H9 (cell line): ENCODE measurements around the gene CEBPE. TPM values are rescaled to one million over a fixed set of nuclear protein-coding genes. Genes with fewer than 3 reads are reported as not detected.

Experiments
- DNase-seq: peaks from one replicate; pipeline ENCODE4 v3.0.0-alpha.2; 2017
- H2AFZ ChIP-seq: one replicate; pipeline ENCODE4 v1.6.1; 2013; ENCODE audit warnings: mild to moderate bottlenecking, low read length, control low read depth, moderate library complexity
- H2AK5ac ChIP-seq: 2 replicates; pipeline ENCODE4 v1.6.1; 2013; ENCODE audit warnings: low read length, control low read depth, mixed read lengths; ENCODE audit not compliant: insufficient read length
- H2BK120ac ChIP-seq: one replicate; pipeline ENCODE4 v1.6.1; 2013; ENCODE audit warnings: low read depth, mild to moderate bottlenecking, low read length, control low read depth, inconsistent platforms; ENCODE audit not compliant: poor library complexity, severe bottlenecking
- H2BK12ac ChIP-seq: 2 replicates; pipeline ENCODE4 v1.6.1; 2013; ENCODE audit warnings: low read length, control low read depth, mixed read lengths, low read depth; ENCODE audit not compliant: insufficient read length
- H2BK15ac ChIP-seq: 2 replicates; pipeline ENCODE4 v1.6.1; 2013; ENCODE audit warnings: low read depth, low read length, control low read depth
- H2BK20ac ChIP-seq: one replicate; pipeline ENCODE4 v1.6.1; 2013; ENCODE audit warnings: low read depth, mild to moderate bottlenecking, low read length, control low read depth, inconsistent platforms; ENCODE audit not compliant: poor library complexity, severe bottlenecking
- H2BK5ac ChIP-seq: 2 replicates; pipeline ENCODE4 v1.6.1; 2013; ENCODE audit warnings: low read length, control low read depth, mixed read lengths; ENCODE audit not compliant: insufficient read length
- H3K14ac ChIP-seq: 2 replicates; pipeline ENCODE4 v1.6.1; 2013; ENCODE audit warnings: low read length, control low read depth; ENCODE audit not compliant: insufficient read depth
- H3K18ac ChIP-seq: 2 replicates; pipeline ENCODE4 v1.6.1; 2013; ENCODE audit warnings: low read depth, mild to moderate bottlenecking, mixed read lengths, low read length, control low read depth; ENCODE audit not compliant: insufficient read length
- H3K23ac ChIP-seq: 2 replicates; pipeline ENCODE4 v1.6.1; 2013; ENCODE audit warnings: low read length, control low read depth, mixed read lengths, low read depth; ENCODE audit not compliant: insufficient read length
- H3K23me2 ChIP-seq: 2 replicates; pipeline ENCODE4 v1.6.1; 2013; ENCODE audit warnings: low read depth, mild to moderate bottlenecking, mixed read lengths, low read length, control low read depth; ENCODE audit not compliant: insufficient read length, poor library complexity, severe bottlenecking
- H3K27ac ChIP-seq: 2 replicates; pipeline ENCODE4 v1.5.1; 2013; ENCODE audit warnings: low read length, control low read depth, mixed read lengths, low read depth; ENCODE audit not compliant: insufficient read length
- H3K27me3 ChIP-seq: 2 replicates; pipeline ENCODE4 v1.6.1; 2013; ENCODE audit warnings: low read length, control low read depth, inconsistent platforms; ENCODE audit not compliant: insufficient read depth
- H3K4ac ChIP-seq: 2 replicates; pipeline ENCODE4 v1.6.1; 2013; ENCODE audit warnings: low read depth, mild to moderate bottlenecking, control low read depth, inconsistent platforms, low read length, moderate library complexity
- H3K4me1 ChIP-seq: 2 replicates; pipeline ENCODE4 v1.6.1; 2013; ENCODE audit warnings: low read length, control low read depth, inconsistent platforms; ENCODE audit not compliant: insufficient read depth
- H3K4me2 ChIP-seq: 2 replicates; pipeline ENCODE4 v1.6.1; 2013; ENCODE audit warnings: low read length, control low read depth, mixed read lengths; ENCODE audit not compliant: insufficient read length, insufficient read depth
- H3K56ac ChIP-seq: 2 replicates; pipeline ENCODE4 v1.6.1; 2013; ENCODE audit warnings: low read depth, mild to moderate bottlenecking, mixed read lengths, low read length, control low read depth; ENCODE audit not compliant: insufficient read length
- H3K79me1 ChIP-seq: 2 replicates; pipeline ENCODE4 v1.6.1; 2013; ENCODE audit warnings: low read depth, mild to moderate bottlenecking, moderate library complexity, low read length, control low read depth, inconsistent platforms; ENCODE audit not compliant: insufficient read depth, poor library complexity, severe bottlenecking
- H3K79me2 ChIP-seq: 2 replicates; pipeline ENCODE4 v1.6.1; 2013; ENCODE audit warnings: low read length, control low read depth, inconsistent platforms; ENCODE audit not compliant: insufficient read depth
- H3K9ac ChIP-seq: 2 replicates; pipeline ENCODE4 v1.6.1; 2013; ENCODE audit warnings: low read length, control low read depth, mixed read lengths; ENCODE audit not compliant: insufficient read length; ENCODE audit errors: extremely low read depth
- H3K9me3 ChIP-seq: one replicate; pipeline ENCODE4 v1.6.1; 2013; ENCODE audit warnings: low read depth, low read length, inconsistent platforms; ENCODE audit not compliant: control insufficient read depth
- H3T11ph ChIP-seq: one replicate; pipeline ENCODE4 v1.6.1; 2013; ENCODE audit warnings: mild to moderate bottlenecking, low read length, control low read depth, inconsistent platforms
- H4K20me1 ChIP-seq: one replicate; pipeline ENCODE4 v1.6.1; 2013; ENCODE audit not compliant: control insufficient read depth, insufficient read length, insufficient read depth
- H4K5ac ChIP-seq: 2 replicates; pipeline ENCODE4 v1.6.1; 2013; ENCODE audit warnings: low read depth, mild to moderate bottlenecking, mixed read lengths, low read length, control low read depth; ENCODE audit not compliant: insufficient read length
- H4K8ac ChIP-seq: replicated peaks from 2 replicates; pipeline ENCODE4 v1.6.1; 2013; ENCODE audit warnings: low read length, control low read depth, mixed read lengths, low read depth; ENCODE audit not compliant: insufficient read length
- H4K91ac ChIP-seq: 2 replicates; pipeline ENCODE4 v1.6.1; 2013; ENCODE audit warnings: low read depth, mild to moderate bottlenecking, moderate library complexity, mixed read lengths, low read length, control low read depth; ENCODE audit not compliant: insufficient read length
- H3K27ac Mint-ChIP-seq, 3 experiments: 2 replicates in 2 of 3; 3 replicates in 1 of 3; pipeline ENCODE4 v1.8.0; 2020 to 2021; ENCODE audit warnings: mixed read lengths in 3 of 3, mild to moderate bottlenecking in 1 of 3, moderate library complexity in 1 of 3
- H3K27me3 Mint-ChIP-seq: 2 replicates; pipeline ENCODE4 v1.8.0; 2021; ENCODE audit warnings: low read depth, mild to moderate bottlenecking, moderate library complexity, mixed read lengths
- H3K36me3 Mint-ChIP-seq, 3 experiments: 2 replicates in 2 of 3; 3 replicates in 1 of 3; pipeline ENCODE4 v1.8.0; 2020 to 2021; ENCODE audit warnings: low read depth in 3 of 3, mixed read lengths in 3 of 3; ENCODE audit not compliant: insufficient read depth in 1 of 3
- H3K4me1 Mint-ChIP-seq, 2 experiments: 2 replicates each; pipeline ENCODE4 v1.8.0; 2020; ENCODE audit warnings: mixed read lengths in 2 of 2
- H3K4me3 Mint-ChIP-seq, 2 experiments: 2 replicates in 1 of 2; 3 replicates in 1 of 2; pipeline ENCODE4 v1.8.0; 2020 to 2021; ENCODE audit warnings: mild to moderate bottlenecking in 2 of 2, mixed read lengths in 2 of 2, moderate library complexity in 1 of 2
- H3K9me3 Mint-ChIP-seq, 2 experiments: 2 replicates in 1 of 2; 3 replicates in 1 of 2; pipeline ENCODE4 v1.8.0; 2020; ENCODE audit warnings: mild to moderate bottlenecking in 2 of 2, mixed read lengths in 2 of 2, moderate library complexity in 1 of 2
- CTCF ChIP-seq: fragments of 200-600 bp; sonication (generic); conservative IDR thresholded peaks from 3 replicates; pipeline ENCODE4 v1.8.0; 2021; ENCODE audit warnings: antibody characterized with exemption, mild to moderate bottlenecking
- total RNA-seq: library from RNA; stranded (reverse); gene quantifications from 2 replicates; pipeline ENCODE4 v1.2.1, GENCODE V29; 2021

The CEBPE gene
- total RNA-seq, 1 experiment from 2014 or later, result not detected

- H3K14ac ChIP-seq, result no peak overlapping the region
- H3K4me1 ChIP-seq, result no peaks in the 10 kb centered on the region; the same call in 1 of the 2 replicates
- no peak overlapping the region for H4K8ac ChIP-seq
- H3K9me3 Mint-ChIP-seq, result peaks cover 0 to 2% of the 10 kb centered on the region in 2 experiments; a peak in 2 of 5 replicates
- no peak overlapping the region for H3K23ac ChIP-seq
- no peaks in the 10 kb centered on the region for H3K79me1 ChIP-seq
- no peak overlapping the region for H2AK5ac ChIP-seq
- H2BK12ac ChIP-seq, result no peak overlapping the region
- H3K4me1 Mint-ChIP-seq, result peaks cover 7 to 27% of the 10 kb centered on the region in 2 experiments
- no peak overlapping the region for H3T11ph ChIP-seq
- no peak overlapping the region for H2BK15ac ChIP-seq
- no peak overlapping the region for H3K18ac ChIP-seq
- no peak for TF ChIP-seq CTCF
- no peak for DNase-seq
- no peaks in the 10 kb centered on the region for H4K20me1 ChIP-seq
- no peaks in the 10 kb centered on the region for H3K9me3 ChIP-seq
- no peak overlapping the region for H3K27ac Mint-ChIP-seq
- H4K5ac ChIP-seq, result no peak overlapping the region
- H3K23me2 ChIP-seq, result no peaks in the 10 kb centered on the region
- H3K27me3 ChIP-seq, result no peaks in the 10 kb centered on the region
- H2BK5ac ChIP-seq, result no peak overlapping the region
- no peak overlapping the region for H2BK20ac ChIP-seq
- H2BK120ac ChIP-seq, result no peak overlapping the region
- no peak overlapping the region for H3K9ac ChIP-seq
- H3K27me3 Mint-ChIP-seq, result no peaks in the 10 kb centered on the region; the same call in 1 of the 2 replicates
- H3K79me2 ChIP-seq, result no peaks in the 10 kb centered on the region; the same call in 1 of the 2 replicates
- no peak overlapping the region for H2AFZ ChIP-seq
- peaks cover 33 to 45% (median 41%) of the 10 kb centered on the region in 3 experiments for H3K36me3 Mint-ChIP-seq
- H4K91ac ChIP-seq, result no peak overlapping the region
- H3K4ac ChIP-seq, result no peak overlapping the region
- H3K4me2 ChIP-seq, result no peak overlapping the region
- no peak overlapping the region for H3K27ac ChIP-seq
- H3K56ac ChIP-seq, result no peak overlapping the region
- H3K4me3 Mint-ChIP-seq, result no peak overlapping the region
Observed at GRCh38 chr14:23149745-23150144, 30.7 kb upstream of the CEBPE start.
